RCC 7860 (cell line): ENCODE data around the gene SLC15A5.

ENCODE experiments used
- DNase-seq: peaks from one replicate; pipeline ENCODE4 v3.0.0-alpha.2; 2015; ENCODE audit warnings: low spot score
- FAIRE-seq: peaks from 2 replicates; lab custom pipeline; 2012; peaks lifted over from hg19 to GRCh38; lab: Jason Lieb, UNC

SLC15A5 gene, protein sequence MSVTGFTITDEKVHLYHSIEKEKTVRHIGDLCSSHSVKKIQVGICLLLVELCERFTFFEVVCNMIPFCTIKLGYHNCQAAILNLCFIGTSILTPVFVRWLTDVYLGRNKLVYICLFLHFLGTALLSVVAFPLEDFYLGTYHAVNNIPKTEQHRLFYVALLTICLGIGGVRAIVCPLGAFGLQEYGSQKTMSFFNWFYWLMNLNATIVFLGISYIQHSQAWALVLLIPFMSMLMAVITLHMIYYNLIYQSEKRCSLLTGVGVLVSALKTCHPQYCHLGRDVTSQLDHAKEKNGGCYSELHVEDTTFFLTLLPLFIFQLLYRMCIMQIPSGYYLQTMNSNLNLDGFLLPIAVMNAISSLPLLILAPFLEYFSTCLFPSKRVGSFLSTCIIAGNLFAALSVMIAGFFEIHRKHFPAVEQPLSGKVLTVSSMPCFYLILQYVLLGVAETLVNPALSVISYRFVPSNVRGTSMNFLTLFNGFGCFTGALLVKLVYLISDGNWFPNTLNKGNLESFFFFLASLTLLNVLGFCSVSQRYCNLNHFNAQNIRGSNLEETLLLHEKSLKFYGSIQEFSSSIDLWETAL

DNA sequence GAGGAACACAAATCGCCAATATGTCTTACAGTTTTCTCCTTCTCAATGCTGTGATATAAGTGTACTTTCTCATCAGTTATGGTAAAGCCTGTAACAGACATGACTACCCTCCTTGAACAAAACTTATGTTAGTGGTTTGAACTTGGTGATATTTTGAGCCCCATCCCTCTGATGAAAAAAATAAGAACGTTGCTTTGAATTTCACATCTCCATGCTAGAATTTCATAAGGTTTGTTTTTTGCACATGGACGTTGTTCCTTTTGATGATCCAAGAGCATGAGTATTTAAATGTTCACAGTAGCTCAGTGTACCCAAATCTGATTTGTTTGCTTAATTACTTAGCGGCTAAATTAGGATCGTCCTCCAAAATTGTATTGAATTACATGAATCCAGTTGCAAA, at the start of gene SLC15A5:
SLC15A5 (minus strand) TSS at position 101 of the 400 bp plus-strand sequence; CDS start at position 101, 0 bp downstream.
- no peak for DNase-seq
- FAIRE-seq, result no peak

DNA sequence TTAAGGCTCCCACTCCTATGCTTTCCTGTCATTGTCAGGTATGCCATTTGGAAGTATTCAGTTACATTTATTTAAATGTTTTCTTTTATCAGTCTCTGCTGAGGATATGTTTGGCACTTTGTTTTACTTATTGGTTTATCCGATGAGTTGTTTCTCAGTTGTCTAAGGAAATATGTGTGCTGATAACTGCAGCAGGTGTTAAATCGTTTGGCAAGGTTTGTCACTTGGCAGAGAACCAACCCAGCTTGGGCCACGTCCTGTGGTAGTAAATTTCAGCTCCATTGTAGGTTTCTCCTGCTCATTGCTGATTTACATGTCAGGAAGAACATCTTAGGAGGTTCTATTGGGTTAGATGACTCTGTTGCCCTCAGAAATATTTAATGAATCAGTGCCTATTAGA, 47.9 kb upstream of the SLC15A5 start:
- DNase-seq (no peak), FAIRE-seq (no peak)

DNA sequence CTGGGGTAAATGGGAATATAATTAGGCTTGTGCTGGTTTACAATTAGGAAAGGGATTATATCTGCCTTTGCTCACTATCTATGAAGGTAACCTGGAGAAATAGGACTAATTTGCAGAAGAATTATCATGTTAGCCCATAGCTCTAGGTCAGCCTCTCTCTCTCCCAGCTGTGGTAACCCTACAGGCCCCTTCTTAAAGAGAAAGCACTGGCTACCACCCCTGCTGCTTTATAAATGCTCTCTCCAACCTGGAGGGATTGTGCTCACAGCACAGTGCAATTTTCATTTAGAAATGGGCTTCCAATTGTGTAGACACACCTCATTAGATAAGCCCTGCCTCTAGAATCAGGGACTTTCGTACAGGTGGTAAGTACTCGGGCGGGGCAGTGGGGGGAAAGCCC, 47.3 kb upstream of the SLC15A5 start:
- no peak for FAIRE-seq
- DNase-seq, result no peak

DNA sequence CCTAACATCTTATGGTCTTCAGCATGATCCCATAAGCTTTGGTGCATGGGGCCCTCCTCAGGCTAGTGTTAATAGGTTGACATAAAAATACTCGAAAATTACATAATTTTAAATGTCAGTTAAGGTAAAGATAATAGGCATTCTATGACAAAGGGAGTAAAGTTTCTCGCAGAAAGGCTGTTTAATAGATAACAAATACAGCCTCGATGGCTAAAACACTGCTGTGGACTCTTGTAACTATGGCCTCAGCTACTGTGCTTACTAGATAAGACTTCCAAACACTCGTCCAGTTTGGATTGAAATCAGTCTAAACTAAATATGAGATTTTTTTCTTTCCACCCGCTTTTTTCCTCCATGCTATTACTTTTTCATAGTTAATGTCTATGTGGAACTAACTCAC, 46.8 kb upstream of the SLC15A5 start:
- FAIRE-seq (no peak), DNase-seq (no peak)

DNA sequence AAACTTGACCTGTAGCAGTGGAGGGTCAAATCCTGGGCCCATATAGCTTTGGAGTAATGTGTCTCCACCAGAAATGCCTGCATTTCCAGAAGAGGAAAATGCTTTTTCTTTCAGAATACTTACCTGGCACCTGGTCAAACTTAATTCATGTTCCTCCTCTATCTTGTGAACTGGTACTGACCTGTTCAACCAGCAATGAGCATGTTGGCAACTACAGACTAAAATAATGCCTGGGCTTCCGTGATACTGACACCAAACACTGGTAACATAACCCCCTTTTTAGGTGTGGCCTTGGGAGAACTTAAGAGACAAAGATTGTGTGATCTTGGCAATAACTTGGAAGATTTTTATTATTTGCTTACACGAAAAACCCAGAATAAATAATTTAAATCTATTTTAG, 46.2 kb upstream of the SLC15A5 start:
- no peak for DNase-seq
- no peak for FAIRE-seq

DNA sequence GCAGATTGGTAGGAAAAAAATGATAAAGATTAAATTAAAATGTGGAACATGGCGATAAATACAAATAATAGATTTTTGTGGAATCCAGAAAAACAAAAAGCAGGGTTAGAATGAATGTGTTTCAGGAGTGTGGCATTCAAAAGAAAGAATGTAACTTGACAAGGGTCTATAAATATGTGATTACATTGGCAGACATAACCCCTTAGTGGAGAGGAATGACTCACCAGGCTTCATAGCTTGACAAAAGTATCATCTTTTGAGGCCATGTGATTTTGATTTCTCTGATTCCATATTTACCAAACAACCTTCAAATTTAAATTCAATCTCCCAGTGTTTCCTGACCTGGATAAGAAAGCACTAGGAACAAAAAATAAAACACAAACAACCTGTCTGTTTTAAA, 45.5 kb upstream of the SLC15A5 start:
- no peak for DNase-seq
- FAIRE-seq, result no peak

DNA sequence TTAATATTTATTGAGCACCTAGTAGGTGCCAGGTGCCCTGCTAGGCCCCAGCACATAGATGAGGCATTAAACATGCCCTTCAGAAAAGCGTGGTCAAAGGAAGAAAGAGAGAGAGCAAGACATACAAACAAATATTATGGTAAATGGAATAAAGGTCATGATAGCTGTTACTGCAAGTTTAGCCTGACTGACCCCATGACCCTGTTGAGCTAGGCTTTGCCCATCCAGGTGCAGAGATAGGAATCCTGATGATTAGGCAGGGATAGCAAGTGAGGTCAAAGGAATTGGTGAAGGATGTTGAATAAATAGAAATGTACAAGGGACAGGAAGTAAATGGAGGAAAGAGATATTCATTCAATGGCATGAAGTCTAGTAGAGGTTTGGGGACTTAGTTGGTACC, 33.4 kb upstream of the SLC15A5 start:
- DNase-seq (no peak), FAIRE-seq (no peak)

DNA sequence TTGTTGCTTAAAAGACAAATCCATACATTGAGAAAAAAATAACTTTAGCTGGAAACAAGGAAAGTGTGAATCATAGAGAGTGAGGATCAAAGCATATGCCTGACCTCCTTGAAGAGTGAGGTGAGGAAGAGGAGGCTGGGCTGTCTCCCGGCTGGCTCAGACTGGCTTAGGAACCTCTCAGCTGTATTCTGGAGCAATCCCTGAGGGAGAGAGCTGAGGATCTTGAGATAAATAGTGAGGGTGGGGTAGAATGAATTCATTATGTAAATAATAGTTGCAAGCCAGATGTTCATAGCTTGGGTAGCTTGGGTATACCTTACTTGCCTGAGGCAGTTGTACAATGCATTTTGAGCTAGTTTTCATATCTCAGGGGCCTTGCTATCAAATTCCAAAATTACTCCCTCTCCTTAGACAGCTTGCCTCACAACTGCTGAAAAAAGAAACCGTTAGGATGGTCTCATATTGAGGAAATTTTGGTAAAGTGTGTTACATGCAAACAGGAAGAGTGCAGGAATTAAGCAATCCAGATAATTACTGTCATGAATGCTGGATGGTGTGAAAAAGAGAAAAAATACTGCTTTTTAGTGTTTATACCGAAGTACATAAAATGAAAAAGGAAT, 30.5 kb upstream of the SLC15A5 start:
- FAIRE-seq (no peak), DNase-seq (no peak)

DNA sequence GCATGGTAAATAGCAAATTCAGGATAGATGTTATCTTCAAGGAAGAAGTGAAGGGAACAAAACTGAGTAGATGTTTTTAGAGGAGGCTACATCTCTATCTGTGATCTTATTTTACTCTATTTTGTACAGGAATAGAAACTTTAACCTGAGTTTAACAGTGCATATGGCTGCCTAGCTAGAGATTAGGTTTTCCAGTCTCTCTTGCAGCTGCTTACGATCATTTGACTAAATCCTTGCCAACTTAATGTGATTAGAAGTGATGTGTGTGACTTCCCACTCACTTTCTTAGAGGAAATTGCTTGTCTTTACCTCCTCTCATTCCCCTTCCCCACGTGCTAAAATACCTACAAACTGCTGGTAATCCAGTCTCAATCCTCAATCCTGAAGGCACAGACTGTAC, 26.5 kb upstream of the SLC15A5 start:
- no peak for FAIRE-seq
- no peak for DNase-seq

DNA sequence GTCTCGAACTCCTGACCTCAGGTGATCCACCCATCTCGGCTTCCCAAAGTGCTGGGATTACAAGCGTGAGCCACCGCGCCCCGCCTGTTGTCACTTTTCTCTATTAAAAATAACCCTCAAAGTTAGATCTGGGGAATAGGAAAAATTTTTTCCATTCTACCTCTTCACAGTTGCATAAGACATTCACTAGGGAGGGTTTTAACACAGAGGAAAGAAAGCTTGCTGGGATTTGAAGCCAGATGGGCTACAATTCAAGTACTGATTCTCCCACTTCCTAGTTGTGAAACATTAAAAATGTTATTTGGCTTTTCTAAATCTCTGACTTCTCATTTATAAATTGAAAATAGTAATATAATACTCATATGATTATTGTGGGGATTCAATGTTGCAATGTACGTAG, 23.3 kb upstream of the SLC15A5 start:
- no peak for DNase-seq

DNA sequence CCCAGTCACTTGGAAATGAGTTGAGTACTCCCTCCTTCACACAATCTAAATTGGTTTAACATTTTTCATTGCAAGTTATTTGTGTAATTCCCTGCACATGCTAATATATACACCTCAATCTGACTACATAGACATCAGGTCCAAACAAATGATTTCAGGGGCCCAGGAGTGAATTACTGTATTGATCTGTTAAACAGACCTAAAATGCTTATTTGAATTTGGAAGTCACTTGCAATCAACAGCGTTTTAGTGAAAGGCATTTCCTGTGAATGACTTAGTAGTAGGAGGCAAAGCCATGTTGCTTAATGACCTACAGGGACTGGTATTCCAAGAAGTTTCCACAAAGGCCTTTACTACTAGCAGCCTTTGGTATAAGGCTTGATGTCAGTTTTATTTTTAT, 22.6 kb upstream of the SLC15A5 start:
- no peak for DNase-seq
- FAIRE-seq, result no peak

More for the DNA sequence above, 23.3 kb upstream of the SLC15A5 start:
- FAIRE-seq, result no peak

DNA sequence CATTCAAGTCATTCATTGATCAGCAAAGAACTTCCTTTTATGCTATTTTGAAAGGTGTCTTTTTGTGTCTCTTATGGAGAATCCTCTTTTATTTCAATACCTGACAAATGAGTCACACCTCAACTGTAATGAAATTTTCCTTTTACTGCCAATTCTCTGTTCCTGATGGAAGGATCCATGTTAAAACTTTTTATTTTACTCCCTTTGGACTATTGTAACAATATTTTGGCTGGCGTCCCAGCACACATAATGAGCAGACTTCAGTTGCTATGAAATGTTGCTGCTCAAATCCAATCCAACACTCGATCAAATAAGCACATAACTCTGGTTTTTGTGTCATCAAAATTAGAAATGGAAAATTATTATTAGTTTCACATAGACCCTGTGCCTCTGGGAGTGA, 21.9 kb upstream of the SLC15A5 start:
- DNase-seq, result no peak
- no peak for FAIRE-seq

DNA sequence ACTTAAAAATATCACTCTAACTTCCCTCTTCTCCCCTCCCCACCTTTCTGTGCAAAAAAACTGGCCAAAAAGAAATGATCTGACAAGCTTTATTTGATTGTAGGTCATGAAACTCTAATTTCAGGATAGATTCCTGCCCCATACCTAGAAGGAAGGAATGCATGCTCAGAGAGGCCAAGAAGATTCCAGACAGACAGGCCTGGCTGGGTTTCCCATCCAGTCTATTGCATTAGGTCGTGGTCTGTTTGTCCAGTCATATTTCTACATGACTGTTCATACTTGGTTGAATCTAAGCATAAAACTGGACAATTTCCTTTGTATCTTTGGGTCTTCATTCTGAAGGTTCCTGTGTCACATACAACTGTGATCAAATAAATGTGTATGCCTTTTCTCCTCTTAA, 20.0 kb upstream of the SLC15A5 start:
- FAIRE-seq (no peak), DNase-seq (no peak)

DNA sequence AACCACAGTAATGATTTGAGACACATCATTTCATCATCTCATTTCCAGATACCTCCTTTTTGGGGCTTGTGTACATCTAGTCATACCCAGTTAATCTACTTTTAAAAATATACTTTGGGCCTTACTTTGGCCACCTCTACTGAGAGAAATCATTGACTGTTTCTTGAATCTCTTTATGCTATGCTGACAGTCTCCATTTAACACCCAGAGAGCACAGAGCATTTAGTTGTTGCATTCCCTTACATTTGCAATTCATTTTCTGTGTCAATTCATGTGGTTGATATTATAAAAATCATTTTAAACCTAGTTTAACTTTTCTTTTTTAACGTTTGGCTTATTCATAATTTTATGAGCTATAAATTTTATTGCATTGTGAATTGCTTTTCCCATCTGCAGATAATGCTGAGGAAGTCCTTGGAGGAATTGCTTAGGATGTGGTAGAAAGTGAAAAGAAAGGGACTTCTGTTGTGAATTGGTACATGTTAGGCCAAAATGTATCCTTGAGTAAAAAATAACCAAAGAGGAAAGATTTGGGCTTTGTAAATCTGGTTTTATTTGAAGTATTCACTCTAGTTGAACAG, 17.0 kb upstream of the SLC15A5 start:
- no peak for FAIRE-seq
- no peak for DNase-seq

DNA sequence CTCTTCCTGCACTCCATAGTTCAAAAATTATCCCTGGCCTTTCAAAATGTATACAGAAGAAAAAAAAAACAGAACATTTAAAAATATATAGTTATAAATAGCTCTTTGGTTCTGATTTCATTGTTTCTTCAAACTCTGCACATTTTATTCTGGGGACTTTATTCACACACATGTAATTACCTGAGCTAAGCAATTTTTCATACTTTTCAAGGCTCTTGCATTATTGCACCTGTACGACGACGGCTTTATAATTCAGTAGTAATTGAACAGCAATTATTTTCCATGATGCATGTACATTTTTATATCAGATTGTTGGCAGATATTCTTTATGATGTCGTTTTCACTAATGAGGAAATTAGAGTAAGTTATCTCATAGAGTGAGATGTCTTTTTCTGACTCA, 13.5 kb upstream of the SLC15A5 start:
- no peak for FAIRE-seq
- no peak for DNase-seq

DNA sequence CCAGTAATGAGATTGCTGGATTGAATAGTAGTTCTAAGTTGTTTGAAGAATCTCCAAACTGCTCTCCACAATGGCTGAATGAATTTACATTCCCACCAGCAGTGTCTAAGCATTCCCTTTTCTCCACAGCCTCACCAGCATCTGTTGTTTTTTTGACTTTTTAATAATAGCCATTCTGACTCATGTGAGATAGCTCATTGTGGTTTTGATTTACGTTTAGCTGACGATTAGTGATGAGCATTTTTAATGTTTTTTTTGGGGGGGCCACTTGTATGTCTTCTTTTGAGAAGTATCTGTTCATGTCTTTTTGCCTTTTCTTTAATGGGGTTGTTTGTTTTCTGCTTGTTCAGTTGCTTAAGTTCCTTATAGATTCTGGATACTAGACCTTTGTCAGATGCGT, 8.1 kb upstream of the SLC15A5 start:
- no peak for FAIRE-seq
- no peak for DNase-seq

DNA sequence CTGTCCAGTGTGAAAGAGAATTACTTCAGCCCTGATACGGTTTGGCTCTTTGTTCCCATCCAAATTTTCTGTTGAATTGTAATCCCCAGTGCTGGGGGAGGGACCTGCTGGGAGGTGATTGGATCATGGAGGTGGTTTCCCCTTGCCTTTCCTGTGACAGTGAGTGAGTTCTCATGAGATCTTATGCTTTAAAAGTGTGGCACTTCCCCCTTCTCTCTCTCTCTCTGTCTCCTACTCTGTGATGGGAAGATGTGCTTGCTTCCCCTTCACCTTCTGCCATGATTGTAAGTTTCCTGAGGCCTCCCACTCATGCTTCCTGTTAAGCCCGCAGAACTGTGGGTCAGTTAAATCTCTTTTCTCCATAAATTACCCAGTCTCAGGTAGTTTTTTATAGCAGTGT, 5.5 kb upstream of the SLC15A5 start:
- FAIRE-seq, result no peak
- no peak for DNase-seq

DNA sequence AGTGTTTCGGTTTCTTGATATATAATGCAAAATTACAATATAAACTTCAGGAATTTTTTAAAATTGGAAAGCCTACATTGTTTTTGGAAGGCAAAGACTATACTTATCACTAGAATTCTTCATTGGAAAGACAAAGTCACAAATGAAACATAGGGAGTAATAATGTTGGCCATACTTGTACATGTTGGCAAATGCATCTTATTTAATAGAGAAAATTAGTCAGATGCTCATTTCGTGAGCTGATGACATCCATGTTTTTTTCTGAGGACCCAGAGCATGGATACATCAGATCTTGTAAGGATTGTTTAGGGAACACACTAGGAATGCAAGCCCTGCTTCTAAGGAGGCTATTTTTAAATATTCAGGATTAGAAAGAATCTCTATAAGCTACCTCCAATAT, 4.6 kb upstream of the SLC15A5 start:
- no peak for DNase-seq
- no peak for FAIRE-seq

DNA sequence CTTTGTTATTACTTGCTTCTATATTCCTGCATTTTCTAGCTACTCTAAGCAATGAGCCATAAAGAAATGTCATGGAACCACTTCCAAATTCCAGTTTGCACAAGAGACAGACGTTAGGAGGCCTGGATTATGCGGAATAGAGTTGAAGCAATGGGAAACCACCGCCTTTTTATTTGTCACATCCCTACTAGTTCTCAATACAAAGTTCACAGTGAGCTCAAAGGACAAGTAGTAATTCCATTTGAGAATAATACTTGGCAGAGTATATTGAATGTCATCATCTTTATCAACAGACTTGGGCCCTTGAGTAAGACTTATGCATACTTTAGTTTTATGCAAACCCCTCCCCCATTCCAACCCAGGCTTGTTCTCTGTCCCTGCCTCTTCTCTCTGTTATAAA, 3.7 kb upstream of the SLC15A5 start:
- FAIRE-seq (no peak), DNase-seq (no peak)

DNA sequence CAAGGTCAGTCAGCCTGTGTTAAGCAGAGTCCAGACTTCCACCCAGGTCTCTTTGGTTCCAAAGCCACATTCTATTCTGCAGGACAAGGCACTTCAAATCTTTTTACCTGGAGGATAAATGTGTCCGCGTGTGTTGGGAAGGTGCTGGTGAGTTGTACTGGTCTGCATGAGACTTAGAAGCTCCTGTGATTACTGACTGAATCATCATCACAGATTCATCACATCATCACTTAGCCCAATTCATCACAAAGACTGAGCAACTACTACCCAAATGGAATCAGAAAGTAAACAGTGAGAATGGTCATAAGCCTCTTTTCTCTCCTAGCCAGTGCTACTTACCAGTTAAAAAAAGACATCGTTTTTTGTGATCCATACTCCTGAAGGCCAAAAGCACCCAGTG, 5.3 kb downstream of the SLC15A5 start:
- DNase-seq (no peak), FAIRE-seq (no peak)

DNA sequence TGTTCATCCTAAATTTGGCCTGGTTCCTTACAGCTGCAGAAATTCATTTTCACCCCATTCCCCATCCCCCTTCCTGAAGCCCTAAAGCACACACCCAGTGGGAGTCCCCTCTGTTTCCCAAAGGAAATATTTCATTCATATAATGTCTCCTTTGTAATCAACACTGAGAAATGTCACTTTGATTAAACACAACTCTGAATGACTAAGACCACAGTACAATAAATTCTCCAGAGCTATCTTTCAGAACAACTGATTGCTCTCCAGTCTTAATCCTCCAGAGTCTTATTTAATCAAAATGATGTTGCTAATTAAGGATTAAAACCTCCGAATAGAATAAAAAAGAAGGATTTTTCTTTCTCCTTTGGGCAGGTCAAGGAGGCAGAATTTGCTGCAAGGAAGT, 6.4 kb downstream of the SLC15A5 start:
- DNase-seq (no peak), FAIRE-seq (no peak)

DNA sequence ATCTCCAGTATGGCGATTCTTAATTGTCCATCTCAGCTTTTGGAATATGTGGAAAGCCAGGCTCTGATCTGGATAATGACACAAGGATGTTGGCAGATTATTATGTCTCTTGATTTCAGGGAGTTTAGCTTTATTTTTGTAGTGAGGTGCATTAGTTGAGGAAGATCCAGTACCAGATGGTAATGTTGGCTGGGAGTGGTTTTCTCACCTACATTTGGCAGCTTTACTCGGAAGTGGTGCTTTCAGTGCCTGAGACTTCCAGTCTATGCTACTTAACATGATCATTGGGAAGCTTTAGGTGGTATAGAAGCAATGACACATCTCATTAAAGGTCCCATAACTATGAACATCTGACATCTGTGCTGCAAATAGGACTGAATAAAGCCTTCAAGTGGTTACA, 7.5 kb downstream of the SLC15A5 start:
- DNase-seq (no peak), FAIRE-seq (no peak)
